PC-3 (cell line): ENCODE data around the gene ZCCHC24. TPM values are rescaled to one million over a fixed set of nuclear protein-coding genes. Genes with fewer than 3 reads are reported as not detected.
A peak's percentile ranks its signal among the peaks of the same experiment; 100 is the strongest.

Experiments used
- ATAC-seq: fragments of 200-7000 bp; cut with Tn5 transposase; 2 replicates; pipeline ENCODE4 v1.9.1; 2020; ENCODE audit warnings: mild to moderate bottlenecking, moderate library complexity
- BruUV-seq: library from RNA; stranded (reverse); fragments of 400-500 nt; replicated peaks from 2 replicates; lab custom pipeline; 2021; lab: Mats Ljungman, UMichigan
- CTCF ChIA-PET: fragments of 300-600 bp; sonication (Branson Sonifier 250); formaldehyde crosslinking; loops from one replicate; lab custom pipeline; 2022; ENCODE audit warnings: antibody characterized with exemption; lab: Charles Lee
- POLR2A ChIA-PET: fragments of 300-600 bp; sonication (Branson Sonifier 250); formaldehyde crosslinking; loops from one replicate; lab custom pipeline; 2022; ENCODE audit warnings: antibody characterized with exemption; ENCODE audit not compliant: unreplicated experiment; lab: Charles Lee
- DNase-seq: peaks from one replicate; pipeline ENCODE4 v3.0.0-alpha.2; 2015
- H2AFZ ChIP-seq: fragments of 300-600 bp; sonication (generic); 2 replicates; pipeline ENCODE4 v1.6.0; 2016; ENCODE audit warnings: antibody characterized with exemption, low read length
- H3F3A ChIP-seq: fragments of 300-600 bp; sonication (generic); one replicate; pipeline ENCODE4 v1.6.0; 2017; ENCODE audit warnings: antibody characterized with exemption, low read length, control low read depth, mild to moderate bottlenecking; ENCODE audit not compliant: unreplicated experiment
- H3K27ac ChIP-seq: fragments of 300-600 bp; sonication (generic); 2 replicates; pipeline ENCODE4 v1.5.1; 2016; ENCODE audit warnings: mild to moderate bottlenecking, low read length
- H3K27me3 ChIP-seq: fragments of 300-600 bp; sonication (generic); 2 replicates; pipeline ENCODE4 v1.6.1; 2016; ENCODE audit warnings: low read length, mixed read lengths
- H3K36me3 ChIP-seq: fragments of 300-600 bp; sonication (generic); 2 replicates; pipeline ENCODE4 v1.6.1; 2016; ENCODE audit warnings: low read depth, mixed run types, low read length, mixed read lengths
- H3K4me1 ChIP-seq: fragments of 300-600 bp; sonication (generic); 2 replicates; pipeline ENCODE4 v1.5.1; 2016; ENCODE audit warnings: low read length; ENCODE audit not compliant: insufficient read depth
- H3K4me2 ChIP-seq: fragments of 300-600 bp; sonication (generic); 2 replicates; pipeline ENCODE4 v1.6.0; 2016; ENCODE audit warnings: low read length
- H3K4me3 ChIP-seq: fragments of 300-600 bp; sonication (generic); 2 replicates; pipeline ENCODE4 v1.5.1; 2016; ENCODE audit warnings: mild to moderate bottlenecking, low read length, mixed read lengths
- H3K79me2 ChIP-seq: fragments of 300-600 bp; sonication (generic); 2 replicates; pipeline ENCODE4 v1.6.1; 2017; ENCODE audit warnings: low read length, mixed read lengths
- H3K9ac ChIP-seq: fragments of 300-600 bp; sonication (generic); 2 replicates; pipeline ENCODE4 v1.6.0; 2016; ENCODE audit warnings: mild to moderate bottlenecking, low read length
- H3K9me2 ChIP-seq: fragments of 300-600 bp; sonication (generic); replicated peaks from 2 replicates; pipeline ENCODE4 v1.6.1; 2016; ENCODE audit warnings: mixed run types, low read length, mixed read lengths
- H3K9me3 ChIP-seq: fragments of 300-600 bp; sonication (generic); 2 replicates; pipeline ENCODE4 v1.6.1; 2016; ENCODE audit warnings: low read length, mixed read lengths
- H4K20me1 ChIP-seq: fragments of 300-600 bp; sonication (generic); 2 replicates; pipeline ENCODE4 v1.6.1; 2016; ENCODE audit warnings: low read length, mixed read lengths
- EZH2 ChIP-seq: fragments of 300-600 bp; sonication (generic); IDR thresholded peaks from one replicate; pipeline ENCODE4 v1.6.1; 2017; ENCODE audit warnings: antibody characterized with exemption, mild to moderate bottlenecking, low read length; ENCODE audit not compliant: unreplicated experiment
- EZH2phosphoT487 ChIP-seq: fragments of 300-600 bp; sonication (generic); IDR thresholded peaks from 2 replicates; pipeline ENCODE4 v1.6.1; 2018; ENCODE audit warnings: mild to moderate bottlenecking, antibody characterized with exemption, low read length, borderline replicate concordance
- intact Hi-C: fragments of 100-400 bp; cut with micrococcal nuclease; formaldehyde crosslinking; loops from 2 replicates; pipeline ENCODE4 v1.9.0; 2023
- total RNA-seq: library from RNA; depleted of rRNA; stranded (reverse); fragments of >200 nt; gene quantifications from 2 replicates; pipeline ENCODE4 v1.2.3, GENCODE V29; 2014
- TF ChIP-seq, protein P1 (sequence below): fragments of 300-600 bp; sonication (generic); conservative IDR thresholded peaks from 2 replicates; pipeline ENCODE4 v1.5.1; 2017; ENCODE audit warnings: antibody characterized with exemption, low read depth, mild to moderate bottlenecking, low read length

Gene ZCCHC24
- total RNA-seq, 1 experiment from 2014 or later = 32.9 TPM

DNA sequence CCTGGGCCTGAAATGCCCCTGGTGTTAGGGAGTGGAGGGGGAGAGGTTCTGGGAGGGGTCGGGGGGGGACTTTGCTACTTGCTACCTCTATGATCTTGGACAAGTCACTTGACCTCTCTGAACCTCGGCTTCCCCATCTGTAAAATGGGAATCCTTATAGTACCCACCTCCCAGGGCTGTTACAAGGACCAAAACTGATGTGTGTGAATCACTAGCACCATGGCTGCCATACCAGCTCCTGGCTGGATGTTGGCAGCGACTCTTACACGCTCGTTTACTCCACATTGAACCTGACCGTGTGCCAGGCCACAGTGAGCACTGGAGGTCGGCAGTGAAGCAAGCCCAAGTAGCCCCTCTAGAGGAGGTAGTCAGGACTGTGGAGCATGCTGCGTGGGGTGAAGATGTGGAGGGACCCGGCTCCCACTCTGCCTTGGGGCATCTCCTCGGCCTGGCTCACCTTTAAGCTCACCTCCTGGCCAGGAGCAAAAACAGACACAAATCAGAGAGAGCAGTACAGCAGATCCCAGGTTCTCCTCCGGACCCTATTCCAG, 69.3 kb downstream of the ZCCHC24 start:
- no peak for ATAC-seq
- ChIA-PET CTCF (interaction anchor here (1.1 kb wide), 1 partner anchor 63 kb away, joined by 3 read pairs; no protein-coding TSS in a partner anchor), POLR2A (no interaction called here)
- Histone ChIP-seq H3K9ac (no peak overlapping the region), H3K9me2 (no peaks in the 10 kb centered on the region), H3K4me1 (peaks cover 19% of the 10 kb centered on the region), H2AFZ (peak overlapping the region; percentile 44), H3F3A (no peaks in the 10 kb centered on the region), H4K20me1 (no peaks in the 10 kb centered on the region), H3K4me3 (no peak overlapping the region), H3K36me3 (no peaks in the 10 kb centered on the region), H3K79me2 (no peaks in the 10 kb centered on the region), H3K27ac (no peak overlapping the region), H3K4me2 (no peak overlapping the region), H3K9me3 (no peaks in the 10 kb centered on the region), H3K27me3 (no peaks in the 10 kb centered on the region)
- TF ChIP-seq, protein P1, sequence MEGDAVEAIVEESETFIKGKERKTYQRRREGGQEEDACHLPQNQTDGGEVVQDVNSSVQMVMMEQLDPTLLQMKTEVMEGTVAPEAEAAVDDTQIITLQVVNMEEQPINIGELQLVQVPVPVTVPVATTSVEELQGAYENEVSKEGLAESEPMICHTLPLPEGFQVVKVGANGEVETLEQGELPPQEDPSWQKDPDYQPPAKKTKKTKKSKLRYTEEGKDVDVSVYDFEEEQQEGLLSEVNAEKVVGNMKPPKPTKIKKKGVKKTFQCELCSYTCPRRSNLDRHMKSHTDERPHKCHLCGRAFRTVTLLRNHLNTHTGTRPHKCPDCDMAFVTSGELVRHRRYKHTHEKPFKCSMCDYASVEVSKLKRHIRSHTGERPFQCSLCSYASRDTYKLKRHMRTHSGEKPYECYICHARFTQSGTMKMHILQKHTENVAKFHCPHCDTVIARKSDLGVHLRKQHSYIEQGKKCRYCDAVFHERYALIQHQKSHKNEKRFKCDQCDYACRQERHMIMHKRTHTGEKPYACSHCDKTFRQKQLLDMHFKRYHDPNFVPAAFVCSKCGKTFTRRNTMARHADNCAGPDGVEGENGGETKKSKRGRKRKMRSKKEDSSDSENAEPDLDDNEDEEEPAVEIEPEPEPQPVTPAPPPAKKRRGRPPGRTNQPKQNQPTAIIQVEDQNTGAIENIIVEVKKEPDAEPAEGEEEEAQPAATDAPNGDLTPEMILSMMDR = no peak
- TF ChIP-seq EZH2 (no peak), EZH2phosphoT487 (no peak)
- DNase-seq = no peak
- intact Hi-C loops = no loop called here
- no TSS peak for BruUV-seq

- DNase-seq (peak; percentile 79), ATAC-seq (peak; percentile 43)
- Histone ChIP-seq H3K27ac (0 out of 2 replicates have a peak overlapping the region, but pooled peaks have one; percentile 0), H3K27me3 (no peaks in the 10 kb centered on the region), H3F3A (no peaks in the 10 kb centered on the region), H3K9me2 (no peaks in the 10 kb centered on the region), H3K36me3 (no peaks in the 10 kb centered on the region), H3K4me1 (peaks cover 18% of the 10 kb centered on the region), H3K4me2 (no peak overlapping the region), H2AFZ (peak overlapping the region; percentile 44), H3K4me3 (no peak overlapping the region), H3K79me2 (no peaks in the 10 kb centered on the region), H4K20me1 (no peaks in the 10 kb centered on the region), H3K9ac (no peak overlapping the region), H3K9me3 (no peaks in the 10 kb centered on the region)
- ChIA-PET CTCF (interaction anchor here (1.1 kb wide), 1 partner anchor 63 kb away, joined by 3 read pairs; no protein-coding TSS in a partner anchor), POLR2A (no interaction called here)
- intact Hi-C loops = loop anchor here (2.0 kb wide), 1 partner anchor 767 kb away; no protein-coding TSS in a partner anchor
- BruUV-seq = no TSS peak
- TF ChIP-seq EZH2 (no peak), EZH2phosphoT487 (no peak)
- TF ChIP-seq, protein P1 = no peak
Measured at GRCh38 chr10:79375321-79376077, 69.9 kb downstream of the ZCCHC24 start.
